ENCODE data around the gene DAPP1.
A peak's percentile ranks its signal among the peaks of the same experiment; 100 is the strongest.

DAPP1 gene

DNA sequence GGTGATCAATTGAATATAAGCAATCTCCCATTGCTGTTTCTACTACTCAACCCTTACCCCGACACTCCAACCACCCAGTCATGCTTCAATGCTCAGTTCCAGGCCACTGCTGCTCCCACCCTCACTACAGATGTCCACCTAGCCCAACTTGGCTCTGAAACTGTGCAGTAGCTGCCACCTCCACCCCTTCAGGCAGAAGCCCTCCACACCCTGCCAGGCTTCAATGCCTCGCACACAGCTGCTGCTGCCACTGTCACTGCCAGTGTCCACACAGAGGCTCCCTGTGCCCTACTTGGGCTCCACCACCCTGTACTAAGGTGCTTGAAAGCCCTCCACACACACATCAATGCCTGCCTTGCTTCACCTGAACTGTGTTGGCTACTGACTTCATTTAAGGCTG is 43.0 kb downstream of the DAPP1 start:
- Histone ChIP-seq H3K79me1 (ENCODE audit: low read depth, low read length) (no peaks in the 10 kb centered on the region), H3K27me3 (ENCODE audit: control insufficient read depth in 3 of 3, insufficient read depth in 3 of 3, low read depth in 1 of 3, low read length in 3 of 3) (peaks cover 0 to 1% (median 0%) of the 10 kb centered on the region in 3 experiments), H3K36me3 (replicated peaks in 1 of 2; ENCODE audit: control insufficient read depth in 2 of 2, insufficient read depth in 2 of 2, low read length in 2 of 2) (no peaks in the 10 kb centered on the region), H2BK5ac (ENCODE audit: low read length) (peak overlapping the region; percentile 53), H3K4ac (ENCODE audit: low read length) (peak overlapping the region; percentile 81), H2BK12ac (ENCODE audit: low read length) (no peak overlapping the region), H3K9me3 (replicated peaks in 1 of 2; ENCODE audit: control insufficient read depth in 2 of 2, insufficient read depth in 1 of 2, low read depth in 1 of 2, low read length in 2 of 2) (peaks cover under 1 to 15% of the 10 kb centered on the region in 2 donors), H3K4me1 (ENCODE audit: control insufficient read depth in 2 of 2, insufficient read depth in 1 of 2, low read depth in 1 of 2, low read length in 2 of 2) (no peaks in the 10 kb centered on the region), H2BK120ac (ENCODE audit: low read depth, low read length) (no peak overlapping the region), H3K18ac (ENCODE audit: low read length) (peak overlapping the region; percentile 82), H2BK15ac (ENCODE audit: low read length) (no peak overlapping the region), H3K14ac (ENCODE audit: low read length) (peak overlapping the region; percentile 47), H3K27ac (replicated peaks; ENCODE audit: low read length) (no peak overlapping the region), H2AK5ac (ENCODE audit: low read depth, low read length) (no peak overlapping the region), H3K9ac (ENCODE audit: low read depth, low read length, poor library complexity) (peak overlapping the region; percentile 57), H4K8ac (ENCODE audit: low read depth, low read length) (peak overlapping the region; percentile 59), H4K91ac (ENCODE audit: low read depth, low read length, poor library complexity) (no peak overlapping the region), H2AFZ (ENCODE audit: low read length) (no peak overlapping the region), H3K23ac (ENCODE audit: low read depth, low read length, poor library complexity) (peak overlapping the region; percentile 95), H3K4me3 (ENCODE audit: low read length in 2 of 2) (peak overlapping the region in 1 of 2 donors; percentile 57), H3K4me2 (ENCODE audit: insufficient read depth, low read length, poor library complexity, severe bottlenecking) (no peak overlapping the region)
- DNase-seq (ENCODE audit: low spot score), result no peak
- WGBS, 2 donors (ENCODE audit: extremely low coverage in 2 of 2, insufficient read length in 2 of 2, insufficient replicate concordance in 1 of 2), result no CpG with 5 or more reads among the region's 2 CpGs

DNA sequence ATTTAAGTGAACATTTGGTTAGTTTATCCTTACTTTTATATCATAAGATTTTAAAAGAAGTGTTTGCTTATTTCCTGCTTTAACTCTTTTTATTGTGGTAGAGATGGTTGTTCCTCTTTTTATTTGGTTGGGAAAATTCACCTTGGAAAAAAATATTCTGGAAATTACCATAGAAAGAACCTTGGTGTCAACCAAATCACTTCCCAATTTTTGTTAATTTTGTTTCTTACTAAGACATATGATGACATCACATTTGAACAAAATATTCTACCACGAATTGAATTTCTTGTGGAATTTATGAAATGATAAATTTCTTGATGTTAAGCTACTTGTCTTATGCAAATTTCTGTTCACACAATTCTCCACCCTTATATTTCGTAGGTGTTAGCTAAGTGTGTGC is 43.9 kb downstream of the DAPP1 start:
- H3K4me1 ChIP-seq (ENCODE audit: control insufficient read depth in 2 of 2, insufficient read depth in 1 of 2, low read depth in 1 of 2, low read length in 2 of 2), result no peaks in the 10 kb centered on the region
- DNase-seq (ENCODE audit: low spot score), result no peak
- no peak overlapping the region for H3K4me2 ChIP-seq (ENCODE audit: insufficient read depth, low read length, poor library complexity, severe bottlenecking)
- no peaks in the 10 kb centered on the region for H3K79me1 ChIP-seq (ENCODE audit: low read depth, low read length)
- H3K9ac ChIP-seq (ENCODE audit: low read depth, low read length, poor library complexity), result no peak overlapping the region
- WGBS, 2 donors (ENCODE audit: extremely low coverage in 2 of 2, insufficient read length in 2 of 2, insufficient replicate concordance in 1 of 2), result no CpG with 5 or more reads among the region's 2 CpGs
- H4K91ac ChIP-seq (ENCODE audit: low read depth, low read length, poor library complexity), result no peak overlapping the region
- H3K18ac ChIP-seq (ENCODE audit: low read length), result no peak overlapping the region
- H4K8ac ChIP-seq (ENCODE audit: low read depth, low read length), result no peak overlapping the region
- peaks cover 0 to 1% (median 0%) of the 10 kb centered on the region in 3 experiments for H3K27me3 ChIP-seq (ENCODE audit: control insufficient read depth in 3 of 3, insufficient read depth in 3 of 3, low read depth in 1 of 3, low read length in 3 of 3)
- no peak overlapping the region for H3K4me3 ChIP-seq (ENCODE audit: low read length in 2 of 2)
- no peak overlapping the region for H2BK12ac ChIP-seq (ENCODE audit: low read length)
- H3K4ac ChIP-seq (ENCODE audit: low read length), result no peak overlapping the region
- H2AFZ ChIP-seq (ENCODE audit: low read length), result no peak overlapping the region
- peaks cover 0 to 8% of the 10 kb centered on the region in 2 donors for H3K9me3 ChIP-seq (replicated peaks in 1 of 2; ENCODE audit: control insufficient read depth in 2 of 2, insufficient read depth in 1 of 2, low read depth in 1 of 2, low read length in 2 of 2)
- H3K23ac ChIP-seq (ENCODE audit: low read depth, low read length, poor library complexity), result no peak overlapping the region
- no peak overlapping the region for H2BK15ac ChIP-seq (ENCODE audit: low read length)
- no peaks in the 10 kb centered on the region for H3K36me3 ChIP-seq (replicated peaks in 1 of 2; ENCODE audit: control insufficient read depth in 2 of 2, insufficient read depth in 2 of 2, low read length in 2 of 2)
- H2BK120ac ChIP-seq (ENCODE audit: low read depth, low read length), result no peak overlapping the region
- no peak overlapping the region for H2AK5ac ChIP-seq (ENCODE audit: low read depth, low read length)
- no peak overlapping the region for H3K14ac ChIP-seq (ENCODE audit: low read length)
- no peak overlapping the region for H3K27ac ChIP-seq (replicated peaks; ENCODE audit: low read length)
- no peak overlapping the region for H2BK5ac ChIP-seq (ENCODE audit: low read length)

- H3K9ac ChIP-seq (ENCODE audit: low read depth, low read length, poor library complexity), result no peak overlapping the region
- H3K4ac ChIP-seq (ENCODE audit: low read length), result no peak overlapping the region
- no peak overlapping the region for H2BK15ac ChIP-seq (ENCODE audit: low read length)
- H3K23ac ChIP-seq (ENCODE audit: low read depth, low read length, poor library complexity), result no peak overlapping the region
- H3K14ac ChIP-seq (ENCODE audit: low read length), result no peak overlapping the region
- H4K91ac ChIP-seq (ENCODE audit: low read depth, low read length, poor library complexity), result no peak overlapping the region
- no peak overlapping the region for H3K27ac ChIP-seq (replicated peaks; ENCODE audit: low read length)
- no peaks in the 10 kb centered on the region for H3K36me3 ChIP-seq (replicated peaks in 1 of 2; ENCODE audit: control insufficient read depth in 2 of 2, insufficient read depth in 2 of 2, low read length in 2 of 2)
- peaks cover 0 to under 1% of the 10 kb centered on the region in 2 donors for H3K9me3 ChIP-seq (replicated peaks in 1 of 2; ENCODE audit: control insufficient read depth in 2 of 2, insufficient read depth in 1 of 2, low read depth in 1 of 2, low read length in 2 of 2)
- no peak overlapping the region for H2AK5ac ChIP-seq (ENCODE audit: low read depth, low read length)
- no peaks in the 10 kb centered on the region for H3K4me1 ChIP-seq (ENCODE audit: control insufficient read depth in 2 of 2, insufficient read depth in 1 of 2, low read depth in 1 of 2, low read length in 2 of 2)
- no peak overlapping the region for H2BK12ac ChIP-seq (ENCODE audit: low read length)
- H3K4me2 ChIP-seq (ENCODE audit: insufficient read depth, low read length, poor library complexity, severe bottlenecking), result no peak overlapping the region
- H2AFZ ChIP-seq (ENCODE audit: low read length), result peak overlapping the region; percentile 30
- WGBS, 2 donors (ENCODE audit: extremely low coverage in 2 of 2, insufficient read length in 2 of 2, insufficient replicate concordance in 1 of 2), result no CpG with 5 or more reads among the region's 5 CpGs
- H3K18ac ChIP-seq (ENCODE audit: low read length), result no peak overlapping the region
- H2BK5ac ChIP-seq (ENCODE audit: low read length), result no peak overlapping the region
- H2BK120ac ChIP-seq (ENCODE audit: low read depth, low read length), result no peak overlapping the region
- no peak for DNase-seq (ENCODE audit: low spot score)
- H3K27me3 ChIP-seq (ENCODE audit: control insufficient read depth in 3 of 3, insufficient read depth in 3 of 3, low read depth in 1 of 3, low read length in 3 of 3), result peaks cover 0 to 1% (median 0%) of the 10 kb centered on the region in 3 experiments
- no peaks in the 10 kb centered on the region for H3K79me1 ChIP-seq (ENCODE audit: low read depth, low read length)
- no peak overlapping the region for H3K4me3 ChIP-seq (ENCODE audit: low read length in 2 of 2)
- H4K8ac ChIP-seq (ENCODE audit: low read depth, low read length), result no peak overlapping the region
These were observed 44.7 kb downstream of the DAPP1 start for GRCh38 chr4:99861120-99861905.

DNA sequence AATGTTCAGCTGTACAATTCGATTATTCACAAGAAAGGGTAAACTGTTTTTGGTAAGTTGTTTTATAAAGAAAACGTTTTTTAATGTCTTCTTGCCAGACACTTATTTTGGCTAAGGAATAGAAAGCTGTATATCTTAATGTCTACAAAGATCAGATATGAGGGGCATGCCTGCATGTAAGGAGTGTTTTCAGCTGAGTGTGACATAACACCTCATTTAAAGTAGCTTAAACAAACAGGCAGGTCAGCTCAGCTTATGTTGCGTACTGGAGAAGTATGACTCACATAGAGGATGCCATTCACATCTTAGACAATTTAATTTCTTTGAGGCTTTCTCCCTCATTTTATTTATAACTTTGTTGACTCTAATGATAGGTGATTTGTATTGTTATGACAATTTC is 47.2 kb downstream of the DAPP1 start:
- no peak overlapping the region for H2AK5ac ChIP-seq (ENCODE audit: low read depth, low read length)
- H3K79me1 ChIP-seq (ENCODE audit: low read depth, low read length), result no peaks in the 10 kb centered on the region
- no peak overlapping the region for H2BK12ac ChIP-seq (ENCODE audit: low read length)
- no peak overlapping the region for H4K91ac ChIP-seq (ENCODE audit: low read depth, low read length, poor library complexity)
- no CpG with 5 or more reads among the region's 3 CpGs for WGBS, 2 donors (ENCODE audit: extremely low coverage in 2 of 2, insufficient read length in 2 of 2, insufficient replicate concordance in 1 of 2)
- H3K18ac ChIP-seq (ENCODE audit: low read length), result no peak overlapping the region
- H3K23ac ChIP-seq (ENCODE audit: low read depth, low read length, poor library complexity), result no peak overlapping the region
- H2BK5ac ChIP-seq (ENCODE audit: low read length), result no peak overlapping the region
- H3K4me2 ChIP-seq (ENCODE audit: insufficient read depth, low read length, poor library complexity, severe bottlenecking), result no peak overlapping the region
- peaks cover 0 to 1% (median 0%) of the 10 kb centered on the region in 3 experiments for H3K27me3 ChIP-seq (ENCODE audit: control insufficient read depth in 3 of 3, insufficient read depth in 3 of 3, low read depth in 1 of 3, low read length in 3 of 3)
- H3K4me3 ChIP-seq (ENCODE audit: low read length in 2 of 2), result no peak overlapping the region
- no peak for DNase-seq (ENCODE audit: low spot score)
- H2AFZ ChIP-seq (ENCODE audit: low read length), result no peak overlapping the region
- no peak overlapping the region for H3K27ac ChIP-seq (replicated peaks; ENCODE audit: low read length)
- no peak overlapping the region for H4K8ac ChIP-seq (ENCODE audit: low read depth, low read length)
- H3K9me3 ChIP-seq (replicated peaks in 1 of 2; ENCODE audit: control insufficient read depth in 2 of 2, insufficient read depth in 1 of 2, low read depth in 1 of 2, low read length in 2 of 2), result no peaks in the 10 kb centered on the region
- no peak overlapping the region for H3K4ac ChIP-seq (ENCODE audit: low read length)
- H3K4me1 ChIP-seq (ENCODE audit: control insufficient read depth in 2 of 2, insufficient read depth in 1 of 2, low read depth in 1 of 2, low read length in 2 of 2), result peaks cover 3 to 5% of the 10 kb centered on the region in 2 donors
- H3K9ac ChIP-seq (ENCODE audit: low read depth, low read length, poor library complexity), result no peak overlapping the region
- no peak overlapping the region for H2BK15ac ChIP-seq (ENCODE audit: low read length)
- H2BK120ac ChIP-seq (ENCODE audit: low read depth, low read length), result no peak overlapping the region
- no peak overlapping the region for H3K14ac ChIP-seq (ENCODE audit: low read length)
- H3K36me3 ChIP-seq (replicated peaks in 1 of 2; ENCODE audit: control insufficient read depth in 2 of 2, insufficient read depth in 2 of 2, low read length in 2 of 2), result no peaks in the 10 kb centered on the region

All from neuronal stem cell (in vitro differentiated cells).